Eye (tissue), 1 donor: Measurements from ENCODE around the gene IL1R1.

Experiments used
- DNase-seq: peaks from one replicate; pipeline ENCODE4 v3.0.0-alpha.2; 2015

Gene IL1R1

DNA sequence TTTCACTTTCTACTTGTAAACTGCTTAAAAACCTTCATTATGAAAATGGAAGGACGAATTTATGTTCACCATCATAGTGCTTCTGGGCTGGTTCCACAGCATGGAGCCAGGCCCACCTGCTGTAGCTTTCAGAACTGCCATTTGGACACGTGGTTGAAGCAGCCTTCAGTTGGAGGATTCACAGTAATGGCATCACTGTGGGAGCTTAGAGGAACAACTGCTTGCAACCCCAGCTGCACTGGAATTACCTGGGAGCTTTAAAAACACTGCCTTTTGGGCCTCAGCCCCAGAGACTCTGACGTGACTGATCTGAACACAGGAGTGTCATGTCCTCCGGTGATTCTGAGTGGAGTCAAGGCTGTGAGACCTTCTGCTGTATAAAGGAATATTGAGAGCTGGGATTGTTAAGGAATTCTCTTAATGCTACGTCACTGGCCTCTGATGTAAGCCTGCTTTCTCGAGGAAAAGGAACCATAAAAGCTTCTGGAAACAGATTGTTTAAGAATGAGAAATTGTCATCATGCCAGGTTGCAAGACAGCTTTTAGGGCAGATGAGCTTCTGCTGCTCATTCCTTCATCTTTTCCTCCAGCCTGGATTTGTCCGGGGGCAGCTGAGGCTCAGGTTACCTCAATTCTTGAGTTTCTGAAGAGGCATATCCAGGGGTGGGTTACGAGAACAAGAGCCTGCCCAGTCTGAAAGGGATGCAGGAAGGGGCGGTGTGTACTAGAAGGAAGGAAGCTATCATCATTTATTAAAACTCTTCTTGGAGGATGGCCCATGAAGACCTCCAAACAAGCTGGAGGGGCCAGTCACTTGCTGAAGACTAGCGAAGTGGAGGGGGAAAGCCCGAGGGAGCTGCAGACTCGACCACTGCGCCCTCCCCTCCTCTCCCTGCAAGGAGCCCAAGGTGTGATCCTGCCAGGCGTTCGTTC is 1.3 kb upstream of the IL1R1 start:
- peak; percentile 52 for DNase-seq

- DNase-seq: no peak
These were observed 393 bp downstream of the IL1R1 start for GRCh38 chr2:102142829-102143449.

- DNase-seq: peak; percentile 9
These were observed 972 bp downstream of the IL1R1 start for GRCh38 chr2:102143450-102143985.

DNA sequence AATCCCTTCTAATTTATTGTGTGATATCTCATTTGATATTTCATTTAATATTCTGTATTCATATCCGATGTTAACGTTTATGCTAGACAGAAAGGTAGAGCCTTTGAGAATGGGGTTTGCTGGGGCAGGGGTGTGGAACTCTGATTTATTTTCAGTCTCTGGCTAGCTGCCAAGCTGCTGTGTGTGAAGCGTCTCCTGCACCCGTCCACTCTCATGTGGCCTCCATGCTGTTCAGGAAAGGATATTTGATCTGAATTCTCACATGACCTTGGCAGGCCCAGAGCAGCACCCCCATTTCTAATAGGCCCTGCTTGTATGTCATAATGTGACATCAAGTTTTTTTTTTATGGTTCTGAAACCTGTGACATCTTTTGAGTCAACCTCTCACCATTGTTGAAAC is 1.6 kb downstream of the IL1R1 start:
- peak; percentile 17 for DNase-seq

GRCh38 chr2:102145107-102145506 is 2.6 kb downstream of the IL1R1 start:
- DNase-seq: no peak

- no peak for DNase-seq
These were observed 3.4 kb downstream of the IL1R1 start for GRCh38 chr2:102145934-102146333.

DNA sequence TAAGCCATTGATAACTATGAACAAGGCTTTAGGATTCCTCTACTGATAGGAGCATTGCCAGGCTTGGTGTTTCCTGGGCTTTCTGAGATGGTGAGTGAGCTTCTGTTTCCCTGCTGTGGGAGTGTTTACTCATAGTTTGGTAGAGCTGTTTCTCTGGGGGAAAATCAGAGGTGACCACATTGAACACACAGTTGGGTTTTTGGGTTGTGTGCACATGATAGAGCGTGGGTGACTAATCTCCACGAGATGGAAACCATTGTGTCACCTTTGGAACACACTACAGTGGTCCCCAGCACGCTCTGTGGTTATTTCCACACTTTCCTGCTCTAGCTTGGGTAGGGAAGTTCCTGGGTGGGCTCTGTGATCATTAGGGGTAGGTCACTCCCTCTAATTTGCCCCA is 5.4 kb downstream of the IL1R1 start:
- DNase-seq: no peak

- DNase-seq: no peak
These were observed 6.7 kb downstream of the IL1R1 start for GRCh38 chr2:102149243-102149642.

DNA sequence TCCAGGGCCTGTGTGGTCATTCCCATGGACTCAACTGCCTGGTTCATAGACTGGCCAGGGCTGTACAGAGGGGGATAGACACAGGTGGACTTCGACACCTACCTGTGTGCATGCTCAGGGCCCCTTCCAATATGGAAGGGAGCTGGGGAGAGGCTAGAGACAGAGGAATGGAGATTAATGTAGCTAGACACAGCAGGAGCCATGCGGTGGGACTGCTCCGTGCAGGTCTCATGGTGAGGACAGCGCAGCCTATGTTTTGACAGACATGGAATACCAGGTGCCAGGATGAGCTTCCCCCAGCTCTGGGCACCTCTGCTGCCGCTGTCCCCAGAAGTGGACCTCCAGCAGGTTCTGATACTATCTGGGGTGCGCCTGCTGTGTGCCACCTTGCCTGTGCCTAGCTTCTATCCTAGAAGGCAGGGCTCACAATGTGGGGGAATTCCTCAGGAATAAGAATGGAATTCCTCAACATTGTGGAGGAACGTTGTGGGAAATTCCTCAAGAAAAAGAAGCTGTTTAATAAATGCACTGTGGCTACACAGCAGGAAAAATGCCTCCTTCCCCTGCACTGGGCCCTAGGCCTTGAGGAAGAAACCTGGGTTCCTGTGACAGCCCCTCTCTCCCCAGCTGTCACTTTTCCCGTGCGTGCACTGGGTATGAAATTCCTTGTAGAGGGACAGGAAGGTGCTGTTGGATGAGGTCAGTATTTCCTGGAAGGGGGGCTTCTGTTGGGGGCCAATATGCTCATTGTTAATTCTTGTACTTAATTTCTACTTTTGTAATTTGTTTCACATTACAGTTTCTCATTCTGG is 7.3 kb downstream of the IL1R1 start:
- no peak for DNase-seq

- DNase-seq: no peak
These were observed 11.8 kb downstream of the IL1R1 start for GRCh38 chr2:102154364-102154763.

DNA sequence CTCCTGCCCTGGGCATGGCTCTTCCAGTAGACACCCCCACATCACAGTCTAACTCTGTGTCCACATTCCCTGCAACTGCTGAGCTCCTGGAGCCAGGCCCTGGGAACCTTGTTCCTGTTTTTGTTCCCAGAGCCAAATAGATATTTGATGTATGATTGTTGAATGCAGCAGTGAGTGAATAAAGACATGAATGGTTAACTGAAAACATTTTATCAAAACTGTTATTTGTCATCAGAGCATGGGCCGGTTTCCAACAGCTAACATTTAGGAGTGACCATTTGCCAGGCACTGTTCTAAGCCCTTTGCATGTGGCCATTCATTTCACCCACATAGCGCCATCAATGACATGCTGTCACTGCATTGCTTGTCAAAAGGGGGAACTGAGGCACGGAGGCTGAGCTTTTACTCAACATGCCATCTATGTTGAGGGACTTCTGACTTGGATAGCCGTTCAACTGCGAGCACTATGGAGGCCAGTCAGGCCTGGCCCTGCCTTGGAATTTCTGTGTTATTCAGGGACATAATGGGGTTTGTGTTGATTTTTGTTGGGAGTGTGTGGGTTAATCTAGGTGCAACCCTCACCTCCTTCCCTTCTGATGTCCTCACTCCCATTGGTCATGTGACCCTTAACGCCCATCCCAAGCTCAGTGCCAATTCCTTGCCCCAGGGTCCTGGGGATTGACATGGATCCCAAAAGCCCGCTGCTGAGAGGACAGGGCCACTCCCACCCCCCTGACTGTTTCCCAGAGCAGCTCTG is 12.6 kb downstream of the IL1R1 start:
- no peak for DNase-seq

DNA sequence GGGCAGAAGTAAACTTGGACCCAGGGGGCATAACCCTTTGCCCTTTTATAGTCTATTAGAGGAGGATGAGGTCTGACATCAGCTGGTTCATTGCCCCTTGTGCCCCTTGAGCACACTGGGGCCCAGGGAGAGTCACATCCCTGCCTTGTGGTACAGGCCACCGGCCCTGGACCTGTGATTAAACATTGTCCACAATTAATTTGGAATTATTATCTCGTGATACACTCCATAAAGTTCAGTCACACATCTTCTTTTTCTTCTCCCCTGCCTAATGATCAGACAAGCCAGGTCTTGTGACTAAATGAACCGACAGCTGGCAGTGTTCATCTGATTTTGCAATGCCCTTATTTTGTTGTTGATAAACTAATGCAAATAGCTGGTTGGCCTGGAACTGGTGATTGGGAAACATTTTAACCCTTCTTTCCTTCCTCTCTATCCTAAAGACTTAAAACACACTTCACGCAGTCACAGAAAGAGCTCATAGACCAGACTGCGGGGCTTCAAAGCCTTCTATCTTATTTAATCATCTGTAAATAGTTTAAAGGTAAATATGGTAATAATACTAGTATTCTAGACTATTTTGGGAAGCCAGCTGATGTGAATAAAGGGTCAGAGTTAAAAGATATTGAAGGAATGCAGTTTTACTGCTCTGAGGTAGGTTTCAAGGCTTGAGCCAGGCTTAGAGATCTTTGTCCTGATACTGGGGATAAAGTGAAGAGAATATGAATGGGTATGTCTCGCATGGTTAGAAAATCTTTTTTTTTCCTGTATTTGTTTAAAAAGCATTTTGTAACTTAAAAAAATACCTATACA is 13.4 kb downstream of the IL1R1 start:
- DNase-seq: peak; percentile 4

- DNase-seq: no peak
These were observed 15.6 kb downstream of the IL1R1 start for GRCh38 chr2:102158011-102158755.

GRCh38 chr2:102159295-102159694 is 16.7 kb downstream of the IL1R1 start:
- DNase-seq: no peak

GRCh38 chr2:102166189-102166845 is 23.8 kb downstream of the IL1R1 start:
- DNase-seq: peak; percentile 17

DNA sequence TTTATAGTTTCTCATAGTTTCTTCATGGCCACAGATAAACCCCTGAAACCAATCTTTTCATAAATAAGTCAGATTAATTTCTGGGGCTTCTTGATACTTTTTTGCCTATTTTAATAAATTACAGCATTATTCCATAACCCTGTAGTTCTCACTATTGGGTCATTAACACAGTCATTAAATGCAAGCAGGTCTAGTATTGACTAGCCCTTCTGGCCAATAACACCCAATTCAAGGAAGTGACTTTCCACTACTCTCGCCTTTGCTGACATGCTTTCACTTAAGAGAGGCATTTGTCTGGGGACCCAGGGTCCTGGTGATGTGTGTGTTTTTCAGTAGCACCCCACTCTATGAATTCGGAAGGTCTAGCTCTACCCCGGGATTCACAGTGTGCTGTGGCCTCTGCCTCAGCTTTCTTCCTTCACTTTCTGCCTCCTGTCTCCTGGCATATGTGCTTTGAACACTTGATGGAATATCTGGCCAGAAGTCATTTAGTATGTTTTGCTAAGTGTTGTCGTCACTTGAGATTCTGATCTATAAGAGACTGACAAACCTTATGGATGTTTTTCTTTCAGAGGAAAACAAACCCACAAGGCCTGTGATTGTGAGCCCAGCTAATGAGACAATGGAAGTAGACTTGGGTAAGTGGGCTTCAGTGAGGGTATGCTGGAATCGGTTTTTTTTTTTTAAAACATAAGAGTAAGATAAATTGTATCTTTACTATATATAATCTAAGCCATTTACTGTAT is 25.7 kb downstream of the IL1R1 start:
- no peak for DNase-seq

DNA sequence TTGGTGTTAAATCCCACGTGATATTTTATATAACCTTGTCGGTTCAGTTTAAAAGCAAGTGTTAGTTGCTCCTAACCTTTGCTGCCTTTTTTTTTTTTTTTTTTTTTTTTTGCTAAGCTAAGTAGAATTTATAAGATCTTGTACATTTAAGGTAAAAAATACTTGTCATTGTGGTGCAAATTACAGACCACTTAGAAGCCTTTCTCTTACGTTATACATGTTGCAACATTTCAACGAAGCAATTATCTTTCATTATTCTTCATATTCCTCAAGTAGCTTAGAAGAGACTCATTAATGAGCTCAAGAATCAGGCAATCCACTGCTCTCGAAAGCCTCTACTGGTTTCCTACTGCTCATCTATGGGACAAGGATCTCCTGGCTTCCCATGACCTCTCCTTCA is 29.4 kb downstream of the IL1R1 start:
- DNase-seq: no peak

- no peak for DNase-seq
These were observed 30.2 kb downstream of the IL1R1 start for GRCh38 chr2:102172745-102173144.

GRCh38 chr2:102176172-102176571 is 33.6 kb downstream of the IL1R1 start:
- DNase-seq: no peak
